Activated CD8-positive, alpha-beta T cell treated with anti-CD3 and anti-CD28 coated beads, Interleukin-2, amount 10 ng/mL, durations not matched to agents 7 days and 5 days (primary cell): ENCODE measurements around the gene CCDC117. TPM values are rescaled to one million over a fixed set of nuclear protein-coding genes. Genes with fewer than 3 reads are reported as not detected.

Experiments used
- ATAC-seq: fragments of 150-1000 bp; cut with Tn5 transposase; one replicate; pipeline ENCODE4 v1.10.0; 2021; ENCODE audit warnings: moderate library complexity
- CTCF ChIA-PET: fragments of 350-600 bp; sonication (Branson Sonifier 250); formaldehyde crosslinking; loops from one replicate; lab custom pipeline; 2021; ENCODE audit warnings: antibody characterized with exemption; lab: Charles Lee
- POLR2A ChIA-PET: fragments of 350-600 bp; sonication (Branson Sonifier 250); formaldehyde crosslinking; loops from one replicate; lab custom pipeline; 2021; ENCODE audit warnings: antibody characterized with exemption; lab: Charles Lee
- DNase-seq: peaks from one replicate; pipeline ENCODE4 v3.0.0-alpha.2; 2020
- H3K27ac Mint-ChIP-seq: one replicate; pipeline ENCODE4 v1.8.0; 2021; ENCODE audit warnings: mild to moderate bottlenecking, mixed read lengths
- H3K27me3 Mint-ChIP-seq: one replicate; pipeline ENCODE4 v1.8.0; 2021; ENCODE audit warnings: low read depth, mixed read lengths
- H3K36me3 Mint-ChIP-seq: one replicate; pipeline ENCODE4 v1.8.0; 2021; ENCODE audit warnings: low read depth, mixed read lengths
- H3K4me1 Mint-ChIP-seq: one replicate; pipeline ENCODE4 v1.8.0; 2021; ENCODE audit warnings: low read depth, mixed read lengths
- H3K4me3 Mint-ChIP-seq: one replicate; pipeline ENCODE4 v1.8.0; 2021; ENCODE audit warnings: mild to moderate bottlenecking, mixed read lengths
- H3K9me3 Mint-ChIP-seq: one replicate; pipeline ENCODE4 v1.8.0; 2022; ENCODE audit warnings: mixed read lengths; ENCODE audit not compliant: insufficient read depth
- total RNA-seq, 2 experiments: library from RNA; stranded (reverse); gene quantifications; one replicate each; pipeline ENCODE4 v1.2.3, GENCODE V29; 2021

CCDC117 gene
- total RNA-seq, 2 experiments from 2014 or later = 36.7 to 40.0 TPM

DNA sequence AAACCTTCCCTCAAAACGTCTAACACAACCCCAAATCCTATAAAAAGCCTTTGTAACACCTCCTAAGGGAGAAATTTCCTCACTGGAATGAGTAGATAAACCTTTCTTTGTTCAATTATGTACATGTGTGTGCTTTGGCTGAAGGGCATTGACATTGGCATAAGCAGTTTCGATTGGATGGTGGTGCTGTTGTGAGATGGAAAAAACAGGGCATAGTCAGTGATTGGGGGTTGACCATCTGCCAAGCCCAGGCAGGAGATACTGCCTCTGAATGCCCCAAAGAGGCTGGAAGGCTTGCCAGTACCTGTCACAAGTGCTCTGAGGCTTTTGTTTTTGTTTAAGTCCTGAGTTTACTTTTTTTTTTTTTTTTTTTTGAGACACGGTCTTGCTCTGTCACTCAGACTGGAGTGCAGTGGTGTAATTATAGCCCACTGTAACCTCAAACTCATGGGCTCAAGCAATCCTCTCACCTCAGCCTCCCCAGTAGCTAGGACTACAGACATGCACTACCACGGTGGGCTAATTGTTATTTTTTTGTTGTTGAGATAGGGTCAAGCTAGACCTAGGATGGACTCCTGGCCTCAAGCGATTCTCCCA lies 1.2 kb upstream of the CCDC117 start:
- peaks cover 25% of the 10 kb centered on the region for H3K36me3 Mint-ChIP-seq
- ChIA-PET CTCF (interaction anchor here (1.4 to 3.0 kb wide), 2 partner anchors 28 to 40 kb away, joined by 5 to 18 read pairs; partner anchors contain the start of gene XBP1), POLR2A (no interaction called here)
- peaks cover 3% of the 10 kb centered on the region for H3K9me3 Mint-ChIP-seq
- ATAC-seq = no peak
- no peak overlapping the region for H3K27ac Mint-ChIP-seq
- peaks cover 26% of the 10 kb centered on the region for H3K4me1 Mint-ChIP-seq
- no peak for DNase-seq
- peaks cover 7% of the 10 kb centered on the region for H3K27me3 Mint-ChIP-seq
- no peak overlapping the region for H3K4me3 Mint-ChIP-seq

GRCh38 chr22:28773461-28773867 lies 969 bp downstream of the CCDC117 start:
- ChIA-PET CTCF (interaction anchor here (0.9 to 3.0 kb wide), 9 partner anchors 12 to 98 kb away, joined by 3 to 18 read pairs (median 6); partner anchors contain the start of gene XBP1), POLR2A (interaction anchor here (1.0 to 2.9 kb wide), 10 partner anchors 12 to 89 kb away, joined by 3 to 24 read pairs (median 4); partner anchors contain the start of genes CHEK2, HSCB and XBP1)
- peak overlapping the region; percentile 95 for H3K4me3 Mint-ChIP-seq
- H3K27me3 Mint-ChIP-seq = peaks cover 7% of the 10 kb centered on the region
- DNase-seq = no peak
- peaks cover 3% of the 10 kb centered on the region for H3K9me3 Mint-ChIP-seq
- peak overlapping the region; percentile 94 for H3K27ac Mint-ChIP-seq
- ATAC-seq = peak; percentile 4
- H3K4me1 Mint-ChIP-seq = peaks cover 29% of the 10 kb centered on the region
- H3K36me3 Mint-ChIP-seq = peaks cover 33% of the 10 kb centered on the region

DNA sequence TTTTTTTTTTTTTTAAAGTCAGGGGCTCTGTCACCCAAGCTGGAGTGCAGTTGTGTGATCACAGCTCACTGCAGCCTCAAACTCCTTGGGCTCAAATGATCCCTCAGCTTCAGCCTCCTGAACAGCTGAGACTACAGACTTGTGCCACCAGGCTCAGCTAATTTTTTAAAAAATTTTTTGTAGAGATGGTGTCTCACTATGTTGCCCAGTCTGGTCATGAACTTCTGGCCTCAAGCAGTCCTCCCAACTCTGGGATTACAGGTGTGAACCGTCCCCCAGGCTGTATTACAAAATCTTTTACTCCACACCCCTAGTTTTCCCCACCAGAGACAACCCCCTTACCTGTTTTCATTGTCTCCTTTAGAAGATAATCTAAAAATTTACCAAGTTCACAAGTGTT lies 1.9 kb downstream of the CCDC117 start:
- ATAC-seq (no peak), DNase-seq (no peak)
- CTCF ChIA-PET = interaction anchor here (0.7 to 3.0 kb wide), 3 partner anchors 11 to 56 kb away, joined by 3 to 18 read pairs (median 17); partner anchors contain the start of gene XBP1
- Mint-ChIP-seq H3K27me3 (peaks cover 2% of the 10 kb centered on the region), H3K4me1 (peaks cover 29% of the 10 kb centered on the region), H3K9me3 (no peaks in the 10 kb centered on the region), H3K4me3 (peak overlapping the region; percentile 95), H3K27ac (peak overlapping the region; percentile 32), H3K36me3 (peaks cover 37% of the 10 kb centered on the region)
- POLR2A ChIA-PET = interaction anchor here (1.1 to 2.9 kb wide), 3 partner anchors 16 to 32 kb away, joined by 3 to 24 read pairs (median 5); partner anchors contain the start of genes CHEK2 and HSCB

- ATAC-seq (no peak), DNase-seq (no peak)
- ChIA-PET CTCF (interaction anchor here (0.6 to 1.2 kb wide), 4 partner anchors 11 to 50 kb away, joined by 3 to 5 read pairs (median 4); no protein-coding TSS in a partner anchor), POLR2A (no interaction called here)
- no peak overlapping the region for H3K4me3 Mint-ChIP-seq
- H3K4me1 Mint-ChIP-seq = peaks cover 30% of the 10 kb centered on the region
- peak overlapping the region; percentile 11 for H3K27ac Mint-ChIP-seq
- H3K9me3 Mint-ChIP-seq = no peaks in the 10 kb centered on the region
- H3K36me3 Mint-ChIP-seq = peaks cover 60% of the 10 kb centered on the region
- no peaks in the 10 kb centered on the region for H3K27me3 Mint-ChIP-seq
Measured at GRCh38 chr22:28779833-28780232, 7.3 kb downstream of the CCDC117 start.

DNA sequence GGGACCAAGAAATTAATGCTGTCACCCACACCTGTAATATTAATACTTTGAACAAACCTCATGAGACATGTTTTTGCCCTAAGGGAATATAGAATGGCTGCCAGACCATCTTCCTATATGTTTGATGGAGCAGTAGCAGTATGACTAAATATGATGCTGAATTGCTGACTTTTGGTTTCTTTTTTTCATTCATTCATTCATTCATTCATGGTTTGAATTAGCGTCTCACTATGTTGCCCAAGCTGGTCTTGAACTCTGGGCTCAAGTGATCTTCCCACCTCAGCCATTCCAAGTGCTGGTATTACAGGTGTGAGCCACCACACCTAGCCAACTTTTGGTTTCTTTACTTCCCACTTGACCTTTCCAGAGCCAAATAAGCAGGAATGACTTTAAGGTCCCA lies 7.8 kb downstream of the CCDC117 start:
- ATAC-seq (no peak), DNase-seq (no peak)
- ChIA-PET POLR2A (interaction anchor here (1.1 kb wide), 1 partner anchor 9 kb away, joined by 4 read pairs; no protein-coding TSS in a partner anchor), CTCF (interaction anchor here (0.7 to 1.2 kb wide), 4 partner anchors 16 to 179 kb away, joined by 3 to 5 read pairs (median 3); no protein-coding TSS in a partner anchor)
- Mint-ChIP-seq H3K36me3 (peaks cover 61% of the 10 kb centered on the region), H3K4me3 (no peak overlapping the region), H3K27ac (no peak overlapping the region), H3K4me1 (peaks cover 26% of the 10 kb centered on the region), H3K9me3 (no peaks in the 10 kb centered on the region), H3K27me3 (no peaks in the 10 kb centered on the region)

DNA sequence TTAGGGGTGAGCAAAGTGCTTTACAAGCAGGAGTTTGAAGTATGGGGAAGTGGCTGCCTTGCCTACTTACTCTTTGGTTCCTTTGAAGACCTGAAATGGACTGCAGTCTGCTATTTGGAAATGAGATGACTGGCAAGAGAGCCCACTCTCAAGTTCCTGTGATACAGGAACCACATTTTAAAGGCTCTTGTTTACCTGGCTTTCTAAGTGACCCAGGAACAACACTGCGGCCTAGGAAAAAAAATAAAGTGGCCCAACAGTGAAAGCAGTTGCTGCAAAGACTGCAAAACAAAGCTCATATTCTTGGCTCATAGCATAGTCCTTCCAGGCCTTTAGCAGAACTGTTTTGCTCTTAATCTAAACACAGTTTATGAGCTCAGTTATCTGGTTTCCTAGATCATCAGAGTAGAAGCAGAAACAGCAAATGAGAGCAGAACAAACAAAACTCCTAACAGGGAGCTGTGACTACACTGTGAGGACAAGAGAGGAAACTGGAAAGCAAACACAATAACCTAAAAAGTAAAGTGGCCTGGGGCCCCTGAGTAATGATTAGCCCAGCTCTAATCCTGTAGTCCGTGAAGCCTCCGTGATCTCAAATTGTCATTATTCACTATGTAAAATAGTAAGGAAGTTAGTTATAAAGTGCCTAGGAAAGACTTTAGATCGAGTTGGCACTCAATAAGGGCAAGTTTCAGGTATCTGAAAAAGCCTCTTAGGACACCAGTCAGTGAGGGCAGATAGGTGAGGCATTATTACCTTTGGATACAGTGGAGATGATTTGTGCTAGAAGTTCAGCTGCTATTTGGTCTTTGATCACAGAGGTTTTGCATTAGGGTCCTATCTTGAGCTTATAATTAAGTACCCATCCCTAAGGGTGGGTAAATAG lies 11.5 kb downstream of the CCDC117 start:
- Mint-ChIP-seq H3K27ac (peak overlapping the region; percentile 6), H3K36me3 (peaks cover 67% of the 10 kb centered on the region), H3K9me3 (no peaks in the 10 kb centered on the region), H3K4me1 (peaks cover 19% of the 10 kb centered on the region), H3K27me3 (no peaks in the 10 kb centered on the region), H3K4me3 (no peak overlapping the region)
- no peak for ATAC-seq
- CTCF ChIA-PET = interaction anchor here (0.7 to 4.1 kb wide), 6 partner anchors 10 to 183 kb away, joined by 3 to 17 read pairs (median 4); partner anchors contain the start of gene CCDC117
- POLR2A ChIA-PET = interaction anchor here (1.3 to 3.5 kb wide), 3 partner anchors 7 to 16 kb away, joined by 3 to 17 read pairs (median 4); partner anchors contain the start of gene XBP1
- DNase-seq = no peak

- Mint-ChIP-seq H3K27ac (no peak overlapping the region), H3K27me3 (no peaks in the 10 kb centered on the region), H3K36me3 (peaks cover 71% of the 10 kb centered on the region), H3K4me1 (peaks cover 35% of the 10 kb centered on the region), H3K9me3 (no peaks in the 10 kb centered on the region), H3K4me3 (no peak overlapping the region)
- POLR2A ChIA-PET = no interaction called here
- CTCF ChIA-PET = interaction anchor here (1.0 to 4.8 kb wide), 6 partner anchors 11 to 366 kb away, joined by 3 to 63 read pairs (median 12); partner anchors contain the start of gene XBP1
- ATAC-seq (no peak), DNase-seq (no peak)
Measured at GRCh38 chr22:28788601-28789000, 16.1 kb downstream of the CCDC117 start.

GRCh38 chr22:28791124-28791523 lies 18.6 kb downstream of the CCDC117 start:
- CTCF ChIA-PET = interaction anchor here (0.6 to 4.8 kb wide), 8 partner anchors 8 to 249 kb away, joined by 3 to 63 read pairs (median 8); partner anchors contain the start of gene XBP1

GRCh38 chr22:28791841-28792490 lies 19.5 kb downstream of the CCDC117 start:
- H3K27ac Mint-ChIP-seq = peak overlapping the region; percentile 84
- ChIA-PET CTCF (interaction anchor here (0.9 to 4.2 kb wide), 6 partner anchors 7 to 248 kb away, joined by 3 to 28 read pairs (median 8); partner anchors contain the start of genes CCDC117 and XBP1), POLR2A (interaction anchor here (0.6 to 1.3 kb wide), 2 partner anchors 8 to 19 kb away, joined by 3 to 4 read pairs; partner anchors contain the start of gene XBP1)
- DNase-seq = no peak
- ATAC-seq = peak; percentile 54
- peaks cover 64% of the 10 kb centered on the region for H3K4me1 Mint-ChIP-seq
- peak overlapping the region; percentile 26 for H3K4me3 Mint-ChIP-seq
- no peaks in the 10 kb centered on the region for H3K27me3 Mint-ChIP-seq
- H3K36me3 Mint-ChIP-seq = peaks cover 77% of the 10 kb centered on the region
- H3K9me3 Mint-ChIP-seq = no peaks in the 10 kb centered on the region

More at GRCh38 chr22:28791124-28791523, 18.6 kb downstream of the CCDC117 start:
- peaks cover 75% of the 10 kb centered on the region for H3K36me3 Mint-ChIP-seq
- DNase-seq (no peak), ATAC-seq (no peak)
- POLR2A ChIA-PET = interaction anchor here (1.1 to 1.3 kb wide), 3 partner anchors 9 to 18 kb away, joined by 4 to 5 read pairs (median 5); partner anchors contain the start of gene XBP1
- H3K27me3 Mint-ChIP-seq = no peaks in the 10 kb centered on the region
- no peak overlapping the region for H3K4me3 Mint-ChIP-seq
- H3K9me3 Mint-ChIP-seq = no peaks in the 10 kb centered on the region
- peaks cover 56% of the 10 kb centered on the region for H3K4me1 Mint-ChIP-seq
- H3K27ac Mint-ChIP-seq = no peak overlapping the region

DNA sequence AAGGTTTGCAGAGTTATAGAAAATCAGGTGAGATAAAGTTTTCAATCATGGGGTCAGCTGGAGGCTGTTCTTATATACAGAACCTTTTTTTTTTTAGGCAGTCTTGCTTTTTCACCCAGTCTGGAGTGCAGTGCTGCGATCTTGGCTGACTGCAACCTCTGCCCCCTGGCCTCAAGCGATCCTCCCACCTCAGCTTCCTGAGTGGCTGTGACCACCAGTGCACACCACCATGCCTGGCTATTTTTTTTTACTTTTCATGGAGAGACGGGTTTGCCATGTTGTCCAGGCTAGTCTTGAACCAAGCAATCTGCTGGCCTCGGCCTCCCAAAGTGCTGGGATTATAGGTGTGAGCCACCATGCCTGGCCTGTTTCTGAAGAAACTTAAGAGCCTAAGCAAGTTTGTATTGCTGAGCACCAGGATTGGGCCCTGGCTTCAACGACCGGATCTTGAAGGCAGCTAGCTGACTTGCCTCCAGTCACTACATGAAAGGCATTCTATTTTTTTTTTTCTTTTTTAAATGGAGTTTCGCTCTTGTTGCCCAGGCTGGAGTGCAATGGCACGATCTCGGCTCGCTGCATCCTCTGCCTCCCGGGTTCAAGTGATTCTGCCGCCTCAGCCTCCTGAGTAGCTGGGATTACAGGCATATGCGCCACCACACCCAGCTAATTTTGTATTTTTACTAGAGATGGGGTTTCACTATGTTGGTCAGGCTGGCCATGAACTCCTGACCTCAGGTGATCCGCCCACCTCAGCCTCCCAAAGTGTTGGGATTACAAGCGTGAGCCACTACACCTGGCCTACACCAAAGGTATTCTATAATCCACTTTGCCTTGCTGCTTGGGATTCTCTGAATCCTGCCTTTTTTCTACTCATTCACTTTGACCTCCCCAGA lies 20.2 kb downstream of the CCDC117 start:
- peak; percentile 55 for ATAC-seq
- DNase-seq = no peak
- POLR2A ChIA-PET = interaction anchor here (1.3 kb wide), 1 partner anchor 19 kb away, joined by 4 read pairs; no protein-coding TSS in a partner anchor
- Mint-ChIP-seq H3K4me3 (peak overlapping the region; percentile 26), H3K36me3 (peaks cover 79% of the 10 kb centered on the region), H3K9me3 (no peaks in the 10 kb centered on the region), H3K27me3 (no peaks in the 10 kb centered on the region), H3K4me1 (peaks cover 70% of the 10 kb centered on the region), H3K27ac (peak overlapping the region; percentile 84)
- CTCF ChIA-PET = interaction anchor here (0.6 to 3.7 kb wide), 7 partner anchors 20 to 248 kb away, joined by 3 to 13 read pairs (median 4); partner anchors contain the start of gene CCDC117
